Inflammatory macrophage treated with lipopolysaccharide for 4 hours (primary cell): ENCODE data around the gene MARS1.
A peak's percentile ranks its signal among the peaks of the same experiment; 100 is the strongest.

Source experiments
- DNase-seq: peaks from one replicate; pipeline ENCODE4 v3.0.0-alpha.2; 2020

Gene MARS1

DNA sequence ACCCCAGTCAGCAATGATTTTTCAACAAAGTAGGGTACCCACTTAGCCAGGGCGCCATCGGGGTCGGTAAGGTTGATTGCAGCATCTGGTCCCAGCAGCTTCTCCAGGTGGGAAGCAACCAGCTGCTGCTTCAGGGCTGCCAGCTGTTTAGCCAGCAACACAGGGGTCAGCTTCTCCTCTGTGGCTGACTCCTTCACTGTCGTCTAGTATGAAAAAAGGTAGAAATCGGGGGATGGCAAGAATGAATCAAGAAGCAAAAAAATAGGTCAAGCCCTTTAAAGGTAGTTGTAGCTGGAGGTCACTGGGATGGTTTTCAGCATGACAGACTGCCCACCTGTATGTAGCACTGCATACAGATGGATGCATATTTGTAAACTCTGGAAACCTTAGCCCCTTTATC lies 46.4 kb downstream of the MARS1 start:
- DNase-seq: no peak

- DNase-seq: no peak
Observed at GRCh38 chr12:57534991-57535543, 47.2 kb downstream of the MARS1 start.

DNA sequence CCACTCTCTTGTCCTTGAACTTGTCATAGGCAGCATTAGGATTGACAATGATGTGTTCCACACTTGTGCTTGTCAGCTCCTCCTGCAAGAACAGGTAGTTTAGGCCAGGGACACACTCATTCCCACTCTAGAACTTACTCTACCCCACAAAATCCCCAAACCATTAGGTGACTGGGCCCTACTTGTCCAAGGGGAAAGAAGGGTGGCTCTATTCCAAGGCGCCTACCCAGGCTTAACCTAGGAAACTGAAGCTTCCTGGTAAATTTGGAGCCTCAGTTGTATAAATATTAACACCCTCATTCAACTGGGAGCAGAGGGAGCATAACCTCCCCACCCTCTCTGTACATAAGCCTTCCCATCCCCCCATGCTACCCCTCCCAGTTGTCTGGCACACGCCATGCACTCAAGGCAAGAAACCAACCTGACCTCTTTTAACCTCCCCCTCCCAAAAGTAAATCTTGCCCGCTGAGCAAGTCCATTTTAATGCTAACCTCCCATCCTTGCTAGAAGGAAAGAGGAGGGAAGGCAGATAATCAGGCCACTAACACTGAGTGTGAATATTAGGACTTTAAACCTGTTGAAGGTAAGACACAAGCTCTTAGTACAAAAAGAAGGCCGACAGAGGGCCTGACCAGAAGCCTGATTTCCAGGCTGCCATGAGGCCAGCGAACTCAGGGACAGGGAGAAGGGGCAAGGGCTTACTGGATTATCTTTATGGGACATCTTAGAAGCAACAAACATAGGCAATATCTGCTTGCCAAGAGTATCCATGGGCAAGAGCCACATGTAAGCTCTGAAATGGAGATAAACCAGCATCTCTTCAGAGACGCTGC lies 48.1 kb downstream of the MARS1 start:
- no peak for DNase-seq

GRCh38 chr12:57536597-57536942 lies 48.7 kb downstream of the MARS1 start:
- no peak for DNase-seq

DNA sequence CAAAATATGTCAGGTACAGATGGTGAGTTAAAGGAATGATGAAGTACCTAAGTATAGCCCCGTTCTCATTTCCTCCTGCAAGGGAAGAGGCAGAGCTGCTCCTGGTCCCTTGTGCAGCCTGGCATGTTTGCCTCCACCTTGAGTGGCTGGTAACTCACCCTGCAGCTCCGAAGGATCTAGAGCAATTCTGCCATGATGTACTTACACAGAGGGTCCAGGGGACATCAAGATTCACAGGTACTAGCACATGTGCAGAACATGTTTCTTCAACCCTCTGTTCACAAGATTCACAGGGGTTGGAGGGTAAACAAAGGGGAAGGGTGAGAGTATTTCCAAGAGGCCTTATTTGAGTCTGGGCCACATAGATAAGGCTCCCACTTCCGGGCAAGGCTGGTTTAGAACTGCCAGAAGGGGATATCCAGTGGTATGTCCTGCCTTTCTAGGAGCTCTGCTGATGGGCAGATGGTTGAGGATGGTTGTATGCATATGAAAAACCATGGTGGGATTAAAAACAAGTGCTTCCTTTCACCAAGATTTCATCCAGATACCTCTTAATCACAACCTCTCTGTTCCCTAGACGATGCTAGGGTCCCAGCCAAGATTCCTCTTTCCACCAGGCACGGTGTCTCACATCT lies 51.4 kb downstream of the MARS1 start:
- no peak for DNase-seq

- no peak for DNase-seq
Observed at GRCh38 chr12:57541001-57541400, 53.1 kb downstream of the MARS1 start.

- DNase-seq: no peak
Observed at GRCh38 chr12:57541717-57542116, 53.8 kb downstream of the MARS1 start.

DNA sequence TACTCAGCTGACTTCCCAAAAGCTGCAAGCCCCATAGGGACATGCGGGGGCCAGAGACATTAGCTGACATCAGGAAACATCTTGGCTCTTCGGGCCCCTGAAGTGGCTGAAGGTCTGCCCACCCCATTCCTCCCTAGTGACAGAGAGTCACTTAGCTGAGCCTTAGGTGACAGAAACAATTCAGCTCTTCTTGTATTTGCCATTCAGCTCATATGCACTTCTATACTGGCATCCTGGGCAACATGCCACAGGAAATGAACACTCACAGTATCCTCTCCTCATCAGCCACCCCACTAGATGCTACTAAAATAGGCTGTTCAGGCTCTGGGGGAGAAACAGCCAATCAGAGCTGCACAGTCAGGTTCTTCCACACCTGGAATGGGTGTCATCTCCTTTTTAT lies 55.7 kb downstream of the MARS1 start:
- no peak for DNase-seq

DNA sequence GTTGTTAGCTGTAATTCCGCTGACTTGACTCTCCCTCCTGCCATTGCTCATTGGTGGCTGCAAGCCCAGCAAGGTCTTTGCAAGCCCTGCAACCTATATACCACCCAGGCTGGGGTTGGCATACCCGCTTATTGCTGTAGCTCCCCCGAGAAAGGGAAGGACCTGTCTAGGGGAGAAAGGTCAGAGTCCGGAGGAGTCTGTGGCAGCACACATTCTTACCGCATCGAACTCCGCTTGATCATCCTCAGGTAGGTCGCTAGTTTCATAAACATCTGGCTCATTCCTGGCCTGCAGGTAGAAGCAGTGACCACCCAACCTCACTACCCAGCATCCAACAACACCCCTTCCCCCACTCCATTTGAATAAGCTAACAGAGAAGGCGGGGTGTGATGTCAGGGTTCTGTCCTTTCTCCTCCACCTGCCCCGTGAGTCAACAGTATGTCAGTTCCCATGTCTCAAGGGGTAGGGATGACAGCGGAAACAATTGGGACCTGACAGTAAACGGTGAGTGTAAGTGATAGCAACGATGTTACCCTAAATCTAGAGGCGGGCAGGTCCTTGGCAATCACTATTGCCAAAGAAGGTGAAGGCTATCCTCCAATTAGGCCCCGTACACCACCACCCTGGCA lies 58.1 kb downstream of the MARS1 start:
- DNase-seq: peak; percentile 10

DNA sequence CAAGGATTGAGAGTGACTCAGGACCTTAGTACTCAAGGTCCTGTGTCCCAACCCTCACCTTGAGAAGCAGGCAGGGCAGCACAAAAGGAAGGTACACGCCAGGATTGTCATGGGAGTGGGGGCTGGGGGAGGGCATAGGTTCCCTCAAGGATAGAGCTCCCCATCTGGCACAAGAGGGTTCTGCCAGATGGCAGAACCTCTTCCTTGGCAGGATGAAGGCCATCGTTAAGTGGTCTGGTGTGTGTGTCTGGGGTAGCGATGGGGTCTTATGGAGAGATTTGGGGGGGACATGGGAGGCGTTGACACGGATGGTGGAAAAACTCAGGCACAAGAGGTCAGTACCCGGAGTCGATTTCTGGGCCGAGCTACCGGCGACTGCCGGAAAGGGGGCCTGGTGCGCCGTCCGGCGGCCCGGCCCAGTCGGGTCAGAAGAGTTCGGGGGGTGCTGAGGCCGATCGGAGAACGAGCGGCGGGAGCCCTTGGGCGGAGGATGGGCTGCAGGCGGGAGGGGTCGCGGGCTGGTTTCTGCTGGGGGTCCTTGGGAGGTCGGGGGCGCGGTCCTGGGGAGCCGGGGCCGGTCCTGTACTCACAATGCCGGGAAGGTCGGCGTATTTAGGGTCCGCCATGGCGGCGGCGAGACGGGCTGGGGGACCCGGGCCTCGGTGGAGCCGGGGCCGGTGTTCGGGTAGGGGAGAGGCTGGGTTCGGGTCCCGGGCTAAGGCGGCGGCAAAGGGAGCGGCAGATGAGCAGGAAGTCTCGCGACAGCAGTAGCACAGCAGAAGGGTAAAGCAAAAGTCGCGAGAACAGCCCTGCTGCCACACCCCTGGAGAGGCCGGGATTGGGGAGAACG lies 58.8 kb downstream of the MARS1 start, which contains the start of gene DCTN2:
DCTN2 (minus strand) TSS at position 755 of the 850 bp plus-strand sequence; CDS start at position 626, 129 bp downstream.
- peak; percentile 99 for DNase-seq

DNA sequence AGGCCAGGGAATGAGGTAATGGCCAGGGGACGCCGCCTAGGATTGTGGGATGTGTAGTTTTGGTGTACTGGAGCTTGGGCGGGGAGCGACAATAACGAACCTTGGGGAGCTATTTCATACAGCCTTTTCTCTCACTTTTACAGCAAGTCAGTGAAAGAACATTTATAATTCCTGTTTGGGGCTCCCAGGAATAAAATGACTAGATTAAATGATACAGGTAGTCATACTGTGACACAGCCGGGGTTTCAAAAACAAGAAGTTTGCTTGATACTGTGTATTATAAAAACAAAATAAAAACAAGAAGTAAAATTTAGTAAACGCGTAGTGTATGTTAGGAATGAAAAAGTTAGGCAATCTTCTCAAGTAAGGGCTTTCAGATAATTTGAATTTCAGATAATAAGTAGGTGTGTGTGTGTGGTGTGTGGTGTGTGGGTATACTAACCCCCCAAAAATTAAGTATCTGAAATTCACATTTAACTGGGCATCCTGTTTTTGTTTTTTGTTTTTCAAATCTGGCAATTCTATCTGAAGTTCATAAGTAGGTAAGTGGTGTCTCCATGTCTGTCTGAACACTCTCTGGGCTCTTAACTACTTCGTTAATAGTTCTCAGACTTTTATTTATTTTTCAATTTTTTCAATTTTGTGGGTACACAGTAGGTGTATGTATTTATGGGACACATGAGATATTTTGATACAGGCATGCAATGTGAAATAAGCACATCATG lies 59.6 kb downstream of the MARS1 start:
- DNase-seq: no peak

- no peak for DNase-seq
Observed at GRCh38 chr12:57548013-57548315, 60.1 kb downstream of the MARS1 start.

- no peak for DNase-seq
Observed at GRCh38 chr12:57548488-57548887, 60.6 kb downstream of the MARS1 start.

GRCh38 chr12:57549203-57549908 lies 61.5 kb downstream of the MARS1 start:
- no peak for DNase-seq

GRCh38 chr12:57549909-57550640 lies 62.2 kb downstream of the MARS1 start, which contains the start of gene KIF5A:
Gene KIF5A (plus strand): TSS chr12:57550044. CDS start chr12:57550272, 228 bp downstream.
- DNase-seq: no peak

- DNase-seq: no peak
Observed at GRCh38 chr12:57550641-57551549, 63.0 kb downstream of the MARS1 start.

GRCh38 chr12:57551637-57552305 lies 63.9 kb downstream of the MARS1 start:
- no peak for DNase-seq

DNA sequence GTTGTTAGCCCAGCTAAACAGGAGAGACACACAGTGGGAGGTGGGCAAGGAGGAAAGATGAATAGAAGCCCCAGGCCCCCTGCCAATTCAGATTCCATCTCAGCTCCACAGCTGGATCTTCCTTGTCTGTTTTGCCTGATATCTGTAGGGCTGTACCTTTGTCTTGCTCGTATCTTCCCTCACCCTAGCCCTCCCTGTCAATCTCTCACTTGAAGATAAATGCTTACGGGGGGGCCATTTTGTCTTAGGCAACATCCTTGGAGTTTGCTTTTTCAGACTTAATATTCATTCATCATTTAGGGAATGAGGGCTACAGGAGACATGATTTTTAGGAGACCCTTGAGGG lies 64.4 kb downstream of the MARS1 start:
- no peak for DNase-seq

DNA sequence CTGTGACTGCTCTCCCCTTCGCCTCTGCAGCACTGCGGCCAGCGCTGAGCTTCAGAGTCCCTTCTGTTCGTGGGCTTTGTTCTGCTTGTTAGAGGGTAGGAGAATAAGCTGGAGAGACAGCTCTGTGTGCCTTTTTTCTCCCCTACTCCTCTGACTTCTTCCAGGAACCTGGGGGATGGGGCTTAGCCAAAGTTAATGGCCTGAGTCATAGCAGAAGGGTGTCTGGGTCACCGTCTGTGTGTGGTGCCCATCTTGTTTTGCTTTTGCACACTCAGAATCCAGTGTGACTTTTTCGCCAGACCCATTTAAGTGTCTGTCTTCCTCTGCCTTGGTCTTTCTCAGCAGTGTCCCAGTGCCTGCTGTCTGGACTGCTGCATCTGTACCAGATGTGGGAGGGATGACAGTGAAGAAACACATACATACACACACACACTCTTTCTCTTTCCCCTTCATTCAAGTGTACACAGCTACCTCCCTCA lies 65.0 kb downstream of the MARS1 start:
- DNase-seq: no peak
